ENCODE measurements around the gene PRUNE2.

- TF ChIP-seq POLR2AphosphoS5 (IDR thresholded peaks at IDR 0.05), result no peak
- TF ChIP-seq CTCF (IDR thresholded peaks at IDR 0.05), result no peak
Measured at GRCh38 chr9:76891874-76892273, 14.0 kb downstream of the PRUNE2 start.
